Immature natural killer cell (primary cell): ENCODE measurements around the gene FBXW10B. TPM values are rescaled to one million over a fixed set of nuclear protein-coding genes. Genes with fewer than 3 reads are reported as not detected.
"Not testable (repeated sequence)": the region's sequence is repeated elsewhere in the genome, so short reads cannot be mapped to it uniquely, and the experiment has no call there.

Experiments
- DNase-seq, 3 donors: peaks; one replicate each; pipeline ENCODE4 v3.0.0; 2022; ENCODE audit warnings: mixed read lengths in 1 of 3
- H3K27ac Mint-ChIP-seq, 6 donors: one replicate each; pipeline ENCODE4 v1.8.0; 2020; ENCODE audit warnings: mixed read lengths in 6 of 6, mild to moderate bottlenecking in 5 of 6, inconsistent platforms in 4 of 6, moderate library complexity in 3 of 6
- H3K27me3 Mint-ChIP-seq, 3 donors: one replicate each; pipeline ENCODE4 v1.8.0; 2020 to 2021; ENCODE audit warnings: low read depth in 3 of 3, mild to moderate bottlenecking in 3 of 3, mixed read lengths in 3 of 3, moderate library complexity in 3 of 3, inconsistent platforms in 1 of 3
- H3K36me3 Mint-ChIP-seq, 3 donors: one replicate each; pipeline ENCODE4 v1.8.0; 2020; ENCODE audit warnings: mixed read lengths in 3 of 3, inconsistent platforms in 2 of 3, mild to moderate bottlenecking in 2 of 3
- H3K4me1 Mint-ChIP-seq, 2 donors: one replicate each; pipeline ENCODE4 v1.8.0; 2020; ENCODE audit warnings: inconsistent platforms in 2 of 2, mild to moderate bottlenecking in 2 of 2, mixed read lengths in 2 of 2, moderate library complexity in 1 of 2
- H3K4me3 Mint-ChIP-seq, 5 donors: one replicate each; pipeline ENCODE4 v1.8.0; 2020; ENCODE audit warnings: mild to moderate bottlenecking in 5 of 5, mixed read lengths in 5 of 5, inconsistent platforms in 3 of 5, moderate library complexity in 3 of 5
- H3K9me3 Mint-ChIP-seq, 6 donors: one replicate each; pipeline ENCODE4 v1.8.0; 2020; ENCODE audit warnings: mild to moderate bottlenecking in 6 of 6, mixed read lengths in 6 of 6, inconsistent platforms in 4 of 6, moderate library complexity in 3 of 6
- polyA plus RNA-seq, 3 donors: library from polyadenylated mRNA; unstranded; fragments of 300-500 nt; fragmentation: Illumina TruSeq; gene quantifications; one replicate each; pipeline ENCODE4 v1.2.3, GENCODE V29; 2021

Gene FBXW10B
- polyA plus RNA-seq, 3 donors from 2014 or later, result not detected

DNA sequence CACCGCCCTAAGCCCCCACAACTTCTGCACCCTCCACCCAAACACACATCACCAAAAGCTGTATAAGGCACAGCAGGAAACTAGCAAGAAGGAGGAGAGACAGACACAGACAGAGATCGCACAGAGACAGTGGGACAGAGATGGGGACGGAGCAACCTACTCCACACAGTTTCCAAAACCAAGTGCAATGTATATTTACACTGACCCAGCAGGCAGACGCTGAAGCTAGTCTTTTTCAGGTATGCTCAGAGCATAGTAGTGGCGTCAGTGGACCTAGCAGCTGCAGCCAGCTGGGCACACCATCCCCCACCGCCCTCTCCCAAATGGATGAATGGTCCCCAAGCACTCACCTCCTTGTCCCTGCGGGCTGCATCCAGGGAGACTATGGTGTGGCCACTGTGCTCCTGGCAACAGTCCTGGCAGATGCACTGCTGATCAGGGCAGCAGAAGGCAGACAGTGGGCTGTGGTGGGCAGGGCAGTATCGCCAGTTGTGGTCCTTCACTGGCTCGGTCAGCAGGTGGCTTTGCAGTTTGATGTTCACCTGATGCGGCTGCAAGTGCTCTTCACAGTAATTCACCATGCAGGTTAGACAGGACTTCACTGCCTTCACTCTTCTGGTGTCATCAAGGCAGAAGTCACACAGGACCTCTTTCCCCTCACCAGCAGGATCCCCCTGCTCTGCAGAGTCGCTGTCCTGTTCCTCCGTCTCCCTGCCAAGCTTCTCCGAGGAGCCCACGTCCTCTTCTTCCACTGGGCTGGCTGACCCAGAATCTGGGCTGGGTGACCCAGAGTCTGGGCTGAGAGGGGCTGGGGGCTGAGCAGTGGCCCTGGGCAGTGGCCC lies 31.5 kb upstream of the FBXW10B start:
- Mint-ChIP-seq H3K9me3 (no peaks in the 10 kb centered on the region), H3K36me3 (peaks cover 0 to 4% (median 0%) of the 10 kb centered on the region in 3 donors), H3K4me3 (no peak overlapping the region), H3K27ac (no peak overlapping the region), H3K4me1 (peaks cover 0 to 8% of the 10 kb centered on the region in 2 donors), H3K27me3 (peaks cover 0 to 2% (median 0%) of the 10 kb centered on the region in 3 donors)
- no peak for DNase-seq

DNA sequence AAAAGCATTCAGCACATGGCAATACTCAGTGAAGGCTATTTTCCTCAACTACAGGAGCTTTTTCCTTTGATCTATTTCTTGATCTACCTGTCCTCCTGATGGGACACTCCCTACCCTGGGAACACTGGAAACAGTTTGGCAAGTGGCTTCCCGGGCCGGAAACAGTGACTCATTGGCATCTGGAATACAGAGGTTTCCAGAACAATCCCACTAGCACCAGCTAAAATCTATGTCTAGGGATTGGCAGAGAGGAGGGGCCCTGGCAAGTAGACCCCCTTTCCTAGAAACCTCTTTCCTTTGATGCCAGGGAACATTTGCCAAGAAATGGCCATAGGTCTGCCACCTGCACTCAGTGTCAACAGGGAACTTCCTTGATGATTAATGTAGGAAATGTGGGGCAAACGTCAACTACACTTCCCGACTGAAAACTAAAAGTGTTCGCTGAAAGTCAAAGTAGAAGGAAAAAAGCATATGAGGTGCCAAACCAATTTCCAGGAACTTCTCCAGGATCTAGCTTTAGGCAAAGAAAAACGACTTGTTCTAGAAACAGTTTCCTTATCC lies 30.4 kb upstream of the FBXW10B start:
- Mint-ChIP-seq H3K27me3 (peaks cover 0 to 2% (median 0%) of the 10 kb centered on the region in 3 donors), H3K4me3 (no peak overlapping the region), H3K4me1 (peaks cover 0 to 8% of the 10 kb centered on the region in 2 donors), H3K9me3 (peaks cover 0 to 2% (median 0%) of the 10 kb centered on the region in 6 donors), H3K27ac (no peak overlapping the region), H3K36me3 (peaks cover 0 to 4% (median 0%) of the 10 kb centered on the region in 3 donors)
- no peak for DNase-seq

- Mint-ChIP-seq H3K27me3 (peaks cover 0 to 2% (median 0%) of the 10 kb centered on the region in 3 donors), H3K4me1 (peaks cover 0 to 8% of the 10 kb centered on the region in 2 donors), H3K27ac (no peak overlapping the region), H3K36me3 (no peaks in the 10 kb centered on the region), H3K4me3 (no peak overlapping the region), H3K9me3 (peaks cover 0 to 2% (median 0%) of the 10 kb centered on the region in 6 donors)
- no peak for DNase-seq
Observed at GRCh38 chr17:15648386-15648785, 28.9 kb upstream of the FBXW10B start.

DNA sequence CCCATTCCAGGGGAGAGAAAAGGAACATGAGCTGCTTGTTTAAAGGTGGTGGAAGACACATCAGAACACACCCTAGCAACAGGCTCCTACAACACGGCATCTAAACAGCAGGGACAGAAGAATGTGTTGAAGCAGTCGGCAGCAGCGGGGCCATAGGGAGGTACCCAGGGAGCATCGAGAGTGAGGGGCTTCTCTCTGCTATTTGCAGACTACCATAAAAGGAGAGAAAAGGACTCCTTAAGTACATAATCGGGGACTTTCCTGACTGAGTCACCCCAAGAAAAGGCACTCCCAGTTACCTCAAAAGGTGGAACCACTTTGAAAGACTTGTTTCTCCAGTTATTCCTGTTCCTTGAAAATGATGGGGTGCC lies 26.4 kb upstream of the FBXW10B start:
- not testable (repeated sequence) for H3K27ac Mint-ChIP-seq

DNA sequence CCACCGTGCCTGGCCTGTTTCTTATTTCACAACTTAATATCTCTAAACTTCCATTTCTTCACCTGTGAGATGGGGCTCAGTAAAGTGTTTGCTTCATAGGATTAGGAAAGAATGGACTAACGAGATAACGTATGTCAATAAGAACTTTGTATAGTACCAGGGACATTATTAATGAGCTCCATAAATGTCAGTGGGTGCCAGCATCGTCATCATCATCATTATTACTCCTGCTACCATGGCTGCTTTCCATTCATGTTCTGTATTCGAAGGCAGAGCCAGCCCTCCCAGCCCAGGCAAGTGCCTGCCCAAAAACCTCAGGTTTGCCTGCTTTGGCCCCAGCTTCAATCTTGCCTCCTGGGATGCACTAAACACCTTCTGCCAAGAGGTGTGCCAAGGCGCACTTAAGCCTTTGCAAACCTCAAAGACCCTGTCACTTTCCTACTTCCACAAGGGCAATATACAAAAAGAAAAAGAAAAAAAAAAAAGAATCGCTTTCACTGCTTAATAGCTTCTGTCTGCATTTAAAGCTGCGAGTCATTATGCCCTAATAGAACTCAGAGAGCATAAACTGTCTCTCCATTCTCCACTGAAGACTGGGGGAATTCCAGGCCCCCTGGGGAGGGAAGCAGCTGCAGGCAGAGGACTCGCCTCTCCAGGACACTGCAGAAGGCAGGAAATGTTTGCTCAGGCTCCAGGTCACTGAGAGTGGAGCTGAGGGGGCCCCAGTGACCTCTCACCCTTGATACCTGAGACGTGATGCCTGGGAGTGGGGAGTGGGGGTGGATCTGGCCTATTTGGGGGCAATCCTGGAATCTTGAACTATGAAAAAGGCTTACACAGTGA lies 25.8 kb upstream of the FBXW10B start:
- not testable (repeated sequence) for H3K27ac Mint-ChIP-seq, H3K4me1 Mint-ChIP-seq, H3K4me3 Mint-ChIP-seq, DNase-seq, H3K27me3 Mint-ChIP-seq, H3K9me3 Mint-ChIP-seq, H3K36me3 Mint-ChIP-seq

More for the DNA sequence above, 26.4 kb upstream of the FBXW10B start:
- H3K4me1 Mint-ChIP-seq, H3K27me3 Mint-ChIP-seq, DNase-seq, H3K4me3 Mint-ChIP-seq, H3K36me3 Mint-ChIP-seq, H3K9me3 Mint-ChIP-seq: not testable (repeated sequence)

- DNase-seq, H3K4me3 Mint-ChIP-seq, H3K36me3 Mint-ChIP-seq, H3K9me3 Mint-ChIP-seq, H3K27me3 Mint-ChIP-seq, H3K4me1 Mint-ChIP-seq, H3K27ac Mint-ChIP-seq: not testable (repeated sequence)
Observed at GRCh38 chr17:15642505-15643251, 23.2 kb upstream of the FBXW10B start.

DNA sequence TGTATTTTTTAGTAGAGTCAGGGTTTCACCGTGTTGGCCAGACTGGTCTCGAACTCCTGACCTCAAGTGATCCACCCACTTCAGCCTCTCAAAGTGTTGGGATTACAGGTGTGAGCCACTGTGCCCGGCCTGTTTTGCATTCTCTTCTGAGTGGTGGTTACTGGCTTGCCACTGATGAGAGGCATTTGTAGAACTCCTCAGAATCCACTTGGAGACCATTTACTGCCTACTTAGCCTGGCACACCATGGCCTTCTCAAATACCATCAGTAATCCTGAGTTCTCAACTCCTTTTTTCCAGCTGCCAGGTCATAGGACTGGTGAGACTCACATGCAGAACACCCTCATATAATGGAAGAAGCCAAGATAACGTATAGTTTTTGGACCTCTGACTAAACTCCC lies 22.5 kb upstream of the FBXW10B start:
- not testable (repeated sequence) for H3K27ac Mint-ChIP-seq, DNase-seq, H3K4me3 Mint-ChIP-seq, H3K4me1 Mint-ChIP-seq, H3K9me3 Mint-ChIP-seq, H3K36me3 Mint-ChIP-seq, H3K27me3 Mint-ChIP-seq

GRCh38 chr17:15630930-15631453 lies 11.5 kb upstream of the FBXW10B start:
- H3K27ac Mint-ChIP-seq, H3K27me3 Mint-ChIP-seq, H3K4me3 Mint-ChIP-seq, H3K36me3 Mint-ChIP-seq, DNase-seq, H3K9me3 Mint-ChIP-seq, H3K4me1 Mint-ChIP-seq: not testable (repeated sequence)

DNA sequence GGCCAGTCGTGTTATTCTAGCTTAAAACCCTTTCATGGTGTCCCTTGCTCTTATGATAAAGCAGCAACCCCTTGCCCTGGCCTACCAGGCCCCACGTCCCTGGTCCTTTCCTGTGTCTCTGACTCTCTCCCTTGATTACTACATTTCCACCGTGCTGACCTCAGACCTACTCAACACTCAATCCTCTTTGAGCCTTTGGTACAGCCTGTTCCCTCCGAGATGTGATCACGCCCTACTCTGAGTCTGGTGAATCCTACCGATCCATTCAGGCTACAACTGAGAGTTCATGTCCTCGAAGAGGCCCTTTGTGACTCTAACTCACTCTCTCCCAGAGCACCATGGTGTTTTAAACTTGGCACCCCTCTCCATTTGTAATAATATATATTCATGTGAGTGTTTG lies 10.5 kb upstream of the FBXW10B start:
- not testable (repeated sequence) for H3K36me3 Mint-ChIP-seq, DNase-seq, H3K27me3 Mint-ChIP-seq, H3K4me1 Mint-ChIP-seq, H3K4me3 Mint-ChIP-seq, H3K9me3 Mint-ChIP-seq, H3K27ac Mint-ChIP-seq

- DNase-seq, H3K9me3 Mint-ChIP-seq, H3K4me3 Mint-ChIP-seq, H3K4me1 Mint-ChIP-seq, H3K27ac Mint-ChIP-seq, H3K27me3 Mint-ChIP-seq, H3K36me3 Mint-ChIP-seq: not testable (repeated sequence)
Observed at GRCh38 chr17:15623661-15624209, 4.2 kb upstream of the FBXW10B start.

GRCh38 chr17:15623255-15623654 lies 3.8 kb upstream of the FBXW10B start:
- not testable (repeated sequence) for H3K9me3 Mint-ChIP-seq, H3K27ac Mint-ChIP-seq, H3K36me3 Mint-ChIP-seq, H3K4me1 Mint-ChIP-seq, H3K4me3 Mint-ChIP-seq, H3K27me3 Mint-ChIP-seq, DNase-seq

DNA sequence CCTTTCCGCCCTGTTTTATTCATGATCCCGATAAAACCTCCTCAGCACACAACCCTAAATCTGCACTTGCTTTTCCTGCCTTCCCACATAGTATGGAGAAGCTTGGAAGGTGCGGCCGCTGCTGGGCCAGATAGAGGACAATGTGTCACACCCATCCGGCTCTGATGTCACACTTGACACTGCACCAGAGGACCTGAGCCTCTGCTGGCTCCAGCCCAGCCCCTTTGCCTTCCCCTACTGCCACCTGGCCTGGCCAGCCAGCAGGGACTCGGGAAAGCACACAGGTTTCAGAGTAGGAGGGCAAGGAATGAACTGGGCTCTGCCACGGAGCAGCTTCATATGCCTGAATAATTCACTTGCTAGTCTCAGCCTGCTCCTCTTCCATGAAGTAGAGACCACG lies 2.6 kb upstream of the FBXW10B start:
- H3K4me3 Mint-ChIP-seq, H3K9me3 Mint-ChIP-seq, H3K27ac Mint-ChIP-seq, H3K27me3 Mint-ChIP-seq, DNase-seq, H3K4me1 Mint-ChIP-seq, H3K36me3 Mint-ChIP-seq: not testable (repeated sequence)

DNA sequence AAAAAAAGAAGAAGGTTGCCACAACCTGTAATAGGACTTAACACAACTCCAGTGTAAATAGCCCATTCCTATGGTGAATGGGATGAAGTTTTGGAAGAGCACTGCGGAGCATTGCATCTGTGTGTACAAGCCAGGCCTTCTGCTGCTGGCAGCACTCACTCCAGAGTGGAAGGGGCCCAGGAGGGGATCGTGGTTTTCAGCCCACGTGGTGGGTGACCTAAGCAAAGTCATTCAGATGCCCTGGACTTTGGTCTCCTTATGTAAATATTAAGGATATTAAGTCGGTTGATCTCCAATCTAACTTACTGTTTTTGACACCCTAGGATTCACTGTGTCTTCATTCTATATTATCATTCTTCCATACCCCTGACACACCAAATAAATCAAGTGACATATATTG lies 2.7 kb downstream of the FBXW10B start:
- not testable (repeated sequence) for H3K27me3 Mint-ChIP-seq, H3K9me3 Mint-ChIP-seq, H3K27ac Mint-ChIP-seq, H3K36me3 Mint-ChIP-seq, H3K4me1 Mint-ChIP-seq, DNase-seq, H3K4me3 Mint-ChIP-seq
